Bronchial epithelial cell (primary cell): ENCODE measurements around the gene SNAPC5. TPM values are rescaled to one million over a fixed set of nuclear protein-coding genes. Genes with fewer than 3 reads are reported as not detected.
A peak's percentile ranks its signal among the peaks of the same experiment; 100 is the strongest.
"Not testable (repeated sequence)": the region's sequence is repeated elsewhere in the genome, so short reads cannot be mapped to it uniquely, and the experiment has no call there.

Experiments
- DNase-seq: peaks from one replicate; pipeline ENCODE4 v3.0.0-alpha.2; 2010; ENCODE audit warnings: low read depth
- FAIRE-seq: peaks from 2 replicates; lab custom pipeline; 2011; peaks lifted over from hg19 to GRCh38; lab: Jason Lieb, UNC
- H3K27me3 ChIP-seq: 2 replicates; pipeline ENCODE4 v1.5.1; 2011; ENCODE audit warnings: low read length; ENCODE audit not compliant: control insufficient read depth, insufficient read depth
- H3K36me3 ChIP-seq: 2 replicates; pipeline ENCODE4 v1.5.1; 2011; ENCODE audit warnings: low read length; ENCODE audit not compliant: control insufficient read depth, insufficient read depth
- H3K4me3 ChIP-seq: 2 replicates; pipeline ENCODE4 v1.5.1; 2011; ENCODE audit warnings: mild to moderate bottlenecking, low read depth, low read length, control low read depth
- CTCF ChIP-seq: IDR thresholded peaks from 2 replicates; pipeline ENCODE4 v1.5.1; 2011; ENCODE audit warnings: mild to moderate bottlenecking, moderate library complexity, low read length, control low read depth, inconsistent platforms; ENCODE audit not compliant: insufficient read depth, severe bottlenecking
- total RNA-seq: library from RNA; depleted of rRNA; stranded (reverse); fragments of >200 nt; gene quantifications from 2 replicates; pipeline ENCODE4 v1.2.1, GENCODE V29; 2014

SNAPC5 gene
- total RNA-seq, 1 donor from 2014 or later = 43.7 TPM

- no peaks in the 10 kb centered on the region for H3K27me3 ChIP-seq
- peaks cover 11% of the 10 kb centered on the region for H3K36me3 ChIP-seq
- DNase-seq = peak; percentile 69
- TF ChIP-seq CTCF = no peak
- FAIRE-seq = no peak
- peak within 1 kb of the TSS; percentile 100 for H3K4me3 ChIP-seq
Observed at GRCh38 chr15:66504563-66505429, 7.2 kb upstream of the SNAPC5 start, which contains the start of the genes RPL4 and ZWILCH. RPL4 (minus strand) TSS chr15:66504855; CDS start chr15:66504790, 65 bp downstream. ZWILCH (plus strand) TSS chr15:66505326; CDS start chr15:66505339, 13 bp downstream.

GRCh38 chr15:66503780-66504562 lies 6.4 kb upstream of the SNAPC5 start:
- DNase-seq = no peak
- no peak for FAIRE-seq
- no peaks in the 10 kb centered on the region for H3K27me3 ChIP-seq
- H3K4me3 ChIP-seq = peak overlapping the region; percentile 100
- no peak for TF ChIP-seq CTCF
- H3K36me3 ChIP-seq = peaks cover 11% of the 10 kb centered on the region

- not testable (repeated sequence) for H3K27me3 ChIP-seq, FAIRE-seq, DNase-seq
- Histone ChIP-seq H3K36me3 (peaks cover 11% of the 10 kb centered on the region), H3K4me3 (peak overlapping the region; percentile 100)
Observed at GRCh38 chr15:66503041-66503648, 5.6 kb upstream of the SNAPC5 start.

- no peak for DNase-seq
- FAIRE-seq = no peak
- Histone ChIP-seq H3K4me3 (no peak overlapping the region), H3K36me3 (peaks cover 11% of the 10 kb centered on the region), H3K27me3 (no peaks in the 10 kb centered on the region)
- TF ChIP-seq CTCF = no peak
Observed at GRCh38 chr15:66502491-66502890, 4.9 kb upstream of the SNAPC5 start.

- not testable (repeated sequence) for H3K27me3 ChIP-seq, FAIRE-seq, H3K4me3 ChIP-seq, DNase-seq
- peaks cover 13% of the 10 kb centered on the region for H3K36me3 ChIP-seq
Observed at GRCh38 chr15:66500346-66500745, 2.8 kb upstream of the SNAPC5 start.

GRCh38 chr15:66498501-66499386 lies 1.2 kb upstream of the SNAPC5 start:
- peak; percentile 17 for TF ChIP-seq CTCF
- peaks cover 15% of the 10 kb centered on the region for H3K36me3 ChIP-seq
- DNase-seq (peak; percentile 34), FAIRE-seq (no peak)
- no peaks in the 10 kb centered on the region for H3K27me3 ChIP-seq
- no peak overlapping the region for H3K4me3 ChIP-seq
